Erythroblast (primary cell): ENCODE results near the gene PYHIN1.

Experiments used
- GATA1 ChIP-seq: IDR thresholded peaks from 2 replicates; pipeline ENCODE4 v1.6.1; 2011; ENCODE audit warnings: low read depth, mild to moderate bottlenecking, control low read depth, low read length, moderate library complexity
- POLR2A ChIP-seq: IDR thresholded peaks from 2 replicates; pipeline ENCODE4 v1.6.1; 2011; ENCODE audit warnings: mild to moderate bottlenecking, low read length

DNA sequence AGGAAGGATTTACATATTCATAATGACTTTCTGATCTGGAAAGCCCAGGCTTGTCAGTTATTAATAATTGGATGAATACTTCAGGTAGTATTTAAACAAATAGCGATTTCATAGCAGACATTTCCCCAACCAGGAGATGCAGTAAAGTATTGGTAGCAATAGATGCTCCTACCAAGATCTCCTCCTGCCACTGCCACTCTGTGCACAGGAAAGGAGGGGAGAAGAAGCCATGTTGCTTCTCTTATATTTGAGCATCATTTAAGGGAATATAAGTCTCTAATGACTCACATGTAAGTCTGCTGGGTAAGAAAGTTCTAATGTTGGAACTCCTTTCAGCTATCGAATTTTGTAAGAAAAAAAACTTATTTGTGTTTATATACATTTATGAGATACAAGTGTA lies 77.9 kb downstream of the PYHIN1 start:
- no peak for TF ChIP-seq POLR2A
- TF ChIP-seq GATA1, result no peak
